H1 (cell line): Measurements from ENCODE around the gene FLNA.

Experiments
- BRCA1 ChIP-seq: IDR thresholded peaks from 2 replicates; pipeline ENCODE4 v1.6.1; 2012; ENCODE audit warnings: low read depth, low read length, improper control_type of control experiment
- EP300 ChIP-seq, 2 experiments: IDR thresholded peaks; 1 replicate in 1 of 2; 2 replicates in 1 of 2; pipeline ENCODE4 v1.6.1; 2011 to 2012; ENCODE audit warnings: low read depth in 2 of 2, low read length in 2 of 2, mild to moderate bottlenecking in 2 of 2, borderline replicate concordance in 1 of 2, inconsistent platforms in 1 of 2, moderate library complexity in 1 of 2
- EZH2 ChIP-seq: fragments of 200-600 bp; sonication (generic); IDR thresholded peaks from 2 replicates; pipeline ENCODE4 v1.7.1; 2012; ENCODE audit warnings: low read depth, mild to moderate bottlenecking, moderate library complexity, low read length, inconsistent platforms; ENCODE audit not compliant: severe bottlenecking
- HDAC2 ChIP-seq, 2 experiments: fragments of 300-600 bp in 1 of 2; sonication (generic) in 1 of 2; IDR thresholded peaks; 2 replicates each; pipeline ENCODE4 v1.6.1; 2011 to 2012; ENCODE audit warnings: low read depth in 2 of 2, low read length in 2 of 2, mild to moderate bottlenecking in 2 of 2, moderate library complexity in 2 of 2, borderline replicate concordance in 1 of 2, inconsistent platforms in 1 of 2
- HDAC6 ChIP-seq: IDR thresholded peaks from one replicate; pipeline ENCODE4 v1.7.1; 2012; ENCODE audit warnings: low read depth, mild to moderate bottlenecking, inconsistent platforms, low read length, moderate library complexity
- RBBP5 ChIP-seq: IDR thresholded peaks from 2 replicates; pipeline ENCODE4 v1.7.1; 2012; ENCODE audit warnings: low read depth, mild to moderate bottlenecking, inconsistent platforms, low read length, moderate library complexity, borderline replicate concordance
- SUZ12 ChIP-seq: fragments of 200-600 bp; sonication (generic); IDR thresholded peaks from 2 replicates; pipeline ENCODE4 v1.6.1; 2012; ENCODE audit warnings: mild to moderate bottlenecking, inconsistent platforms, low read length, moderate library complexity, mixed read lengths
- TAF1 ChIP-seq: IDR thresholded peaks from 2 replicates; pipeline ENCODE4 v1.6.1; 2011; ENCODE audit warnings: mild to moderate bottlenecking, low read depth, low read length
- TBP ChIP-seq: IDR thresholded peaks from 2 replicates; pipeline ENCODE4 v1.6.1; 2011; ENCODE audit warnings: low read depth, low read length, improper control_type of control experiment
- TEAD4 ChIP-seq: IDR thresholded peaks from 2 replicates; pipeline ENCODE4 v1.6.1; 2012; ENCODE audit warnings: low read depth, low read length, inconsistent platforms, mixed read lengths
- TF ChIP-seq, protein P1 (sequence below), 3 experiments: IDR thresholded peaks; 1 replicate in 2 of 3; 2 replicates in 1 of 3; pipeline versions ENCODE4 v1.5.1 to v1.6.1; 2011; ENCODE audit warnings: low read length in 3 of 3, mild to moderate bottlenecking in 3 of 3, inconsistent platforms in 2 of 3, low read depth in 1 of 3, moderate library complexity in 1 of 3; ENCODE audit not compliant: insufficient read depth in 1 of 3; ENCODE audit errors: control extremely low read depth in 1 of 3

DNA sequence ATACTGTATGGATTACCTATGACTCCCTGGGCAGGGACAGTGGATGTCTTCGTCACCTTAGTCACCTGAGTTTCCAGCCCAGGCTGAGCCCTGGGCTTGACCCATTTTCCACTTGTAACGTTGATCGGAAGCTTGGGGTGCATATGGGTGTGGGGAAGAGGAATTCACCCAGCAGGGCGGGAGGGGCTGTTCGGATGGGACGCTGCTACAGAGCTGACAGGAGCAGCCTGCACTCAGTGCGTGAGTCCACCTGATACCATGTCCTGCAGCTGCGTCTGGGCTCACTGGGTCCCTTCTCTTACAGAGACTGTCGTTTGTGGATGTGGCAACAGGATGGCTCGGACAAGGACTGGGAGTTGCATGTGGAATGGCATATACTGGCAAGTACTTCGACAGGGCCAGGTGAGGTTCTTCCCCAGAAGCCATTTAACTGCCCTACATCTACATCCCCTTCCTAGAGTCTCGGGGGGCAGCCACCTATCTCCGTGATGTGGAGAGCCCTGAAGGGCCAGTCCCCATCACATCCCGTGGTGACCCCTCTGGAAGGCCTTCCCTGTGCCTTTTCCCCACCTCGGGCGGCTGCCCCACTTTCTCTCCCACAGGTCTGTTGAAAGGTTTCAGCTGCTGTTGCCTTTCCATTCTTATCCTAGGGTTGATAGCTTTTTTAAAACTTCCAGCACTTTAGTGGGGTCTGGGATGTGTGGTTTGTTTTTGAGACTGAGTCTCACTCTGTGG lies 65.2 kb downstream of the FLNA start:
- TF ChIP-seq SUZ12 (no peak), TEAD4 (no peak), HDAC6 (no peak), BRCA1 (no peak), EZH2 (no peak), TBP (no peak), EP300 (IDR thresholded peaks at IDR 0.05; ENCODE audit: borderline replicate concordance in 1 of 2, low read depth in 2 of 2, low read length in 2 of 2) (no peak), HDAC2 (IDR thresholded peaks at IDR 0.05; ENCODE audit: borderline replicate concordance in 1 of 2, low read depth in 2 of 2, low read length in 2 of 2) (no peak), RBBP5 (no peak), TAF1 (no peak)
- TF ChIP-seq, protein P1, sequence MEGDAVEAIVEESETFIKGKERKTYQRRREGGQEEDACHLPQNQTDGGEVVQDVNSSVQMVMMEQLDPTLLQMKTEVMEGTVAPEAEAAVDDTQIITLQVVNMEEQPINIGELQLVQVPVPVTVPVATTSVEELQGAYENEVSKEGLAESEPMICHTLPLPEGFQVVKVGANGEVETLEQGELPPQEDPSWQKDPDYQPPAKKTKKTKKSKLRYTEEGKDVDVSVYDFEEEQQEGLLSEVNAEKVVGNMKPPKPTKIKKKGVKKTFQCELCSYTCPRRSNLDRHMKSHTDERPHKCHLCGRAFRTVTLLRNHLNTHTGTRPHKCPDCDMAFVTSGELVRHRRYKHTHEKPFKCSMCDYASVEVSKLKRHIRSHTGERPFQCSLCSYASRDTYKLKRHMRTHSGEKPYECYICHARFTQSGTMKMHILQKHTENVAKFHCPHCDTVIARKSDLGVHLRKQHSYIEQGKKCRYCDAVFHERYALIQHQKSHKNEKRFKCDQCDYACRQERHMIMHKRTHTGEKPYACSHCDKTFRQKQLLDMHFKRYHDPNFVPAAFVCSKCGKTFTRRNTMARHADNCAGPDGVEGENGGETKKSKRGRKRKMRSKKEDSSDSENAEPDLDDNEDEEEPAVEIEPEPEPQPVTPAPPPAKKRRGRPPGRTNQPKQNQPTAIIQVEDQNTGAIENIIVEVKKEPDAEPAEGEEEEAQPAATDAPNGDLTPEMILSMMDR (IDR thresholded peaks at IDR 0.05; ENCODE audit: control extremely low read depth in 1 of 3, insufficient read depth in 1 of 3, low read depth in 1 of 3, low read length in 3 of 3) = no peak
